DND-41 (cell line): ENCODE data around the gene HOXC11.

ENCODE experiments used
- ATAC-seq: fragments of 200-7000 bp; cut with Tn5 transposase; 3 replicates; pipeline ENCODE4 v1.9.1; 2021; ENCODE audit warnings: low read depth; ENCODE audit not compliant: insufficient read depth
- DNase-seq: peaks from one replicate; pipeline ENCODE4 v3.0.0-alpha.2; 2020
- H2AFZ ChIP-seq: 2 replicates; pipeline ENCODE4 v1.6.0; 2012; ENCODE audit warnings: low read depth, low read length
- H3K27ac ChIP-seq: 2 replicates; pipeline ENCODE4 v1.5.1; 2012; ENCODE audit warnings: low read length, inconsistent platforms
- H3K27me3 ChIP-seq: fragments of 200-600 bp; sonication (generic); 2 replicates; pipeline ENCODE4 v1.6.0; 2012; ENCODE audit warnings: low read length, mild to moderate bottlenecking, inconsistent platforms; ENCODE audit not compliant: insufficient read depth, poor library complexity
- H3K36me3 ChIP-seq: 2 replicates; pipeline ENCODE4 v1.5.1; 2012; ENCODE audit warnings: low read length, inconsistent platforms; ENCODE audit not compliant: insufficient read depth
- H3K4me1 ChIP-seq: 2 replicates; pipeline ENCODE4 v1.5.1; 2012; ENCODE audit warnings: mild to moderate bottlenecking, low read length; ENCODE audit not compliant: insufficient read depth
- H3K4me2 ChIP-seq: 2 replicates; pipeline ENCODE4 v1.6.0; 2012; ENCODE audit warnings: mild to moderate bottlenecking, moderate library complexity, low read length, inconsistent platforms; ENCODE audit not compliant: insufficient read depth
- H3K4me3 ChIP-seq, 2 experiments: fragments of 200-600 bp in 1 of 2; shearing (Covaris generic) in 1 of 2; 2 replicates each; pipeline ENCODE4 v1.5.1; 2012 to 2016; ENCODE audit warnings: inconsistent platforms in 2 of 2, low read length in 2 of 2, mild to moderate bottlenecking in 2 of 2, low read depth in 1 of 2, moderate library complexity in 1 of 2
- H3K79me2 ChIP-seq: 2 replicates; pipeline ENCODE4 v1.6.0; 2012; ENCODE audit warnings: low read length, inconsistent platforms; ENCODE audit not compliant: insufficient read depth
- H3K9ac ChIP-seq: 2 replicates; pipeline ENCODE4 v1.6.0; 2012; ENCODE audit warnings: low read depth, mild to moderate bottlenecking, inconsistent platforms, low read length, moderate library complexity
- H3K9me3 ChIP-seq: 2 replicates; pipeline ENCODE4 v1.5.1; 2012; ENCODE audit warnings: low read length, moderate library complexity, mild to moderate bottlenecking, inconsistent platforms; ENCODE audit not compliant: insufficient read depth, severe bottlenecking
- H4K20me1 ChIP-seq: 2 replicates; pipeline ENCODE4 v1.6.0; 2012; ENCODE audit warnings: low read length; ENCODE audit not compliant: insufficient read depth
- CTCF ChIP-seq: IDR thresholded peaks from 2 replicates; pipeline ENCODE4 v1.5.1; 2012; ENCODE audit warnings: borderline replicate concordance, low read length, moderate library complexity, mild to moderate bottlenecking; ENCODE audit not compliant: poor library complexity, severe bottlenecking; ENCODE audit errors: extremely low read depth
- EZH2 ChIP-seq: IDR thresholded peaks from 3 replicates; pipeline ENCODE4 v1.6.1; 2012; ENCODE audit warnings: borderline replicate concordance, low read depth, mild to moderate bottlenecking, moderate library complexity, low read length, inconsistent platforms; ENCODE audit not compliant: severe bottlenecking

The HOXC11 gene

GRCh38 chr12:53970451-53970850 lies 2.5 kb upstream of the HOXC11 start:
- TF ChIP-seq CTCF = no peak
- TF ChIP-seq EZH2 = no peak
- H4K20me1 ChIP-seq = no peaks in the 10 kb centered on the region
- H3K4me2 ChIP-seq = no peak overlapping the region
- H3K79me2 ChIP-seq = no peaks in the 10 kb centered on the region
- no peak overlapping the region for H3K27ac ChIP-seq
- H3K36me3 ChIP-seq = no peaks in the 10 kb centered on the region
- H3K27me3 ChIP-seq = peaks cover 56% of the 10 kb centered on the region
- no peak overlapping the region for H3K4me3 ChIP-seq
- no peaks in the 10 kb centered on the region for H3K4me1 ChIP-seq
- no peak overlapping the region for H2AFZ ChIP-seq
- DNase-seq = no peak
- no peaks in the 10 kb centered on the region for H3K9me3 ChIP-seq
- H3K9ac ChIP-seq = no peak overlapping the region
- ATAC-seq = no peak

- H2AFZ ChIP-seq = no peak overlapping the region
- H3K9me3 ChIP-seq = no peaks in the 10 kb centered on the region
- H4K20me1 ChIP-seq = no peaks in the 10 kb centered on the region
- DNase-seq (no peak), ATAC-seq (no peak)
- no peak overlapping the region for H3K4me3 ChIP-seq
- no peak overlapping the region for H3K9ac ChIP-seq
- no peaks in the 10 kb centered on the region for H3K79me2 ChIP-seq
- H3K27me3 ChIP-seq = peaks cover 50% of the 10 kb centered on the region
- no peaks in the 10 kb centered on the region for H3K36me3 ChIP-seq
- TF ChIP-seq EZH2 (no peak), CTCF (no peak)
- no peak overlapping the region for H3K27ac ChIP-seq
- H3K4me1 ChIP-seq = no peaks in the 10 kb centered on the region
- no peak overlapping the region for H3K4me2 ChIP-seq
Measured at GRCh38 chr12:53971129-53971528, 1.8 kb upstream of the HOXC11 start.

- no peaks in the 10 kb centered on the region for H3K36me3 ChIP-seq
- no peak for TF ChIP-seq EZH2
- no peak for TF ChIP-seq CTCF
- ATAC-seq = no peak
- no peaks in the 10 kb centered on the region for H3K79me2 ChIP-seq
- H4K20me1 ChIP-seq = no peaks in the 10 kb centered on the region
- DNase-seq = no peak
- H3K27me3 ChIP-seq = peaks cover 45% of the 10 kb centered on the region
- no peaks in the 10 kb centered on the region for H3K4me1 ChIP-seq
- no peak overlapping the region for H3K27ac ChIP-seq
- H3K9me3 ChIP-seq = no peaks in the 10 kb centered on the region
- no peak overlapping the region for H3K9ac ChIP-seq
- H2AFZ ChIP-seq = no peak overlapping the region
- H3K4me3 ChIP-seq = no peak overlapping the region
- no peak overlapping the region for H3K4me2 ChIP-seq
Measured at GRCh38 chr12:53971686-53972085, 1.2 kb upstream of the HOXC11 start.

- H3K27ac ChIP-seq = no peak overlapping the region
- peaks cover 40% of the 10 kb centered on the region for H3K27me3 ChIP-seq
- DNase-seq = no peak
- TF ChIP-seq EZH2 = no peak
- TF ChIP-seq CTCF = no peak
- H3K9ac ChIP-seq = no peak overlapping the region
- H3K9me3 ChIP-seq = no peaks in the 10 kb centered on the region
- no peak for ATAC-seq
- no peaks in the 10 kb centered on the region for H3K4me1 ChIP-seq
- no peak overlapping the region for H3K4me3 ChIP-seq
- H3K36me3 ChIP-seq = no peaks in the 10 kb centered on the region
- H3K4me2 ChIP-seq = no peak overlapping the region
- no peaks in the 10 kb centered on the region for H3K79me2 ChIP-seq
- no peaks in the 10 kb centered on the region for H4K20me1 ChIP-seq
- H2AFZ ChIP-seq = no peak overlapping the region
Measured at GRCh38 chr12:53972152-53972702, 699 bp upstream of the HOXC11 start.
